ENCODE results near the gene B4GALT2. TPM values are rescaled to one million over a fixed set of nuclear protein-coding genes. Genes with fewer than 3 reads are reported as not detected.
A peak's percentile ranks its signal among the peaks of the same experiment; 100 is the strongest.

Gene B4GALT2
- total and polyA plus RNA-seq, 2 donors (not counting 1 experiment from before 2014, with no cell fraction given), result 4.6 to 6.5 TPM

- ChIA-PET CTCF (interaction anchor here (0.7 to 5.1 kb wide), 2 partner anchors 10 to 14 kb away, joined by 3 to 32 read pairs; no protein-coding TSS in a partner anchor), POLR2A (no interaction called here)
- H3K4me3 ChIP-seq (ENCODE audit: control extremely low read depth in 1 of 5, extremely low read depth in 1 of 5, insufficient read depth in 1 of 5, low read depth in 2 of 5, low read length in 4 of 5), result no peak overlapping the region
- H4K20me1 ChIP-seq (ENCODE audit: control insufficient read depth, insufficient read depth, low read length, poor library complexity, severe bottlenecking), result no peaks in the 10 kb centered on the region
- no peak for DNase-seq
- Mint-ChIP-seq H3K27ac (peak overlapping the region; percentile 20), H3K4me1 (peaks cover 38% of the 10 kb centered on the region), H3K9me3 (ENCODE audit: insufficient read depth) (no peaks in the 10 kb centered on the region), H3K27me3 (no peaks in the 10 kb centered on the region), H3K4me3 (no peak overlapping the region)
- peaks cover 22 to 44% of the 10 kb centered on the region in 2 donors for H3K4me1 ChIP-seq (ENCODE audit: control insufficient read depth in 2 of 2, insufficient read depth in 2 of 2, low read length in 2 of 2)
- H3K4me2 ChIP-seq (replicated peaks; ENCODE audit: low read depth, low read length, poor library complexity, severe bottlenecking), result no peak overlapping the region
- intact Hi-C loops (cut with micrococcal nuclease), result loop anchor here (5.0 kb wide), 1 partner anchor 288 kb away; the partner anchor contains the start of gene ST3GAL3
- H3K27me3 ChIP-seq (replicated peaks in 1 of 4; ENCODE audit: control extremely low read depth in 1 of 4, control insufficient read depth in 3 of 4, insufficient read depth in 4 of 4, low read length in 3 of 4), result no peaks in the 10 kb centered on the region
- TF ChIP-seq CTCF (IDR thresholded peaks at IDR 0.05), result no peak
- TF ChIP-seq EZH2 (IDR thresholded peaks at IDR 0.05; ENCODE audit: borderline replicate concordance, insufficient read depth, low read depth, low read length, poor library complexity, severe bottlenecking), result no peak
- no peak overlapping the region for H3K27ac ChIP-seq (ENCODE audit: low read length in 2 of 2)
- no peaks in the 10 kb centered on the region for H3K79me2 ChIP-seq (ENCODE audit: control insufficient read depth, insufficient read depth, low read length)
- no peaks in the 10 kb centered on the region for H3K9me3 ChIP-seq (ENCODE audit: control extremely low read depth in 1 of 3, control insufficient read depth in 2 of 3, insufficient read depth in 1 of 3, low read length in 2 of 3)
- no peak for ATAC-seq (ENCODE audit: low read depth)
- 73% methylated on average over 15 of the region's 15 CpGs for WGBS (ENCODE audit: insufficient coverage)
- H3K36me3 ChIP-seq (replicated peaks in 1 of 2; ENCODE audit: control extremely low read depth in 1 of 2, control insufficient read depth in 1 of 2, extremely low read depth in 1 of 2, insufficient read depth in 2 of 2, low read length in 1 of 2), result no peaks in the 10 kb centered on the region
- H2AFZ ChIP-seq (ENCODE audit: insufficient read depth, low read depth, low read length, poor library complexity, severe bottlenecking), result no peak overlapping the region
- H3K9ac ChIP-seq (ENCODE audit: low read length), result no peak overlapping the region
Measured at GRCh38 chr1:43994794-43995790, 16.1 kb downstream of the B4GALT2 start.
